PFSK-1 (cell line): ENCODE measurements around the gene CCDC188.

ENCODE experiments used
- FOXP2 ChIP-seq: optimal IDR thresholded peaks from 2 replicates; pipeline ENCODE3; 2011; ENCODE audit warnings: borderline replicate concordance, control low read depth, inconsistent platforms; ENCODE audit not compliant: insufficient read depth; ENCODE audit errors: extremely low read length, extremely low read depth
- POLR2AphosphoS5 ChIP-seq: IDR thresholded peaks from 2 replicates; pipeline ENCODE4 v1.6.1; 2012; ENCODE audit warnings: low read depth, mild to moderate bottlenecking, control low read depth, low read length, moderate library complexity
- REST ChIP-seq, 2 experiments: IDR thresholded peaks; 2 replicates each; pipeline versions ENCODE4 v1.6.1 to v1.8.0; 2011 to 2012; ENCODE audit warnings: low read depth in 2 of 2, low read length in 2 of 2, control low read depth in 1 of 2, inconsistent platforms in 1 of 2, mild to moderate bottlenecking in 1 of 2, moderate library complexity in 1 of 2; ENCODE audit not compliant: insufficient read depth in 1 of 2
- SIN3A ChIP-seq: IDR thresholded peaks from 2 replicates; pipeline ENCODE4 v1.6.1; 2012; ENCODE audit warnings: mild to moderate bottlenecking, low read length, moderate library complexity, borderline replicate concordance; ENCODE audit not compliant: insufficient read depth
- TAF1 ChIP-seq: IDR thresholded peaks from 2 replicates; pipeline ENCODE4 v1.6.1; 2012; ENCODE audit warnings: low read length, control low read depth, borderline replicate concordance; ENCODE audit not compliant: insufficient read depth

CCDC188 gene

GRCh38 chr22:20140521-20140964, 10.3 kb downstream of the CCDC188 start:
- TF ChIP-seq TAF1 (no peak), REST (IDR thresholded peaks at IDR 0.05; ENCODE audit: insufficient read depth in 1 of 2, low read depth in 2 of 2, low read length in 2 of 2) (no peak), SIN3A (no peak), POLR2AphosphoS5 (no peak), FOXP2 (no peak)

GRCh38 chr22:20140107-20140445, 10.8 kb downstream of the CCDC188 start:
- TF ChIP-seq POLR2AphosphoS5 (no peak), REST (IDR thresholded peaks at IDR 0.05; ENCODE audit: insufficient read depth in 1 of 2, low read depth in 2 of 2, low read length in 2 of 2) (no peak), TAF1 (no peak), SIN3A (no peak), FOXP2 (no peak)

GRCh38 chr22:20139391-20140106, 11.3 kb downstream of the CCDC188 start:
- TF ChIP-seq POLR2AphosphoS5: no peak
- no peak for TF ChIP-seq REST (IDR thresholded peaks at IDR 0.05; ENCODE audit: insufficient read depth in 1 of 2, low read depth in 2 of 2, low read length in 2 of 2)

DNA sequence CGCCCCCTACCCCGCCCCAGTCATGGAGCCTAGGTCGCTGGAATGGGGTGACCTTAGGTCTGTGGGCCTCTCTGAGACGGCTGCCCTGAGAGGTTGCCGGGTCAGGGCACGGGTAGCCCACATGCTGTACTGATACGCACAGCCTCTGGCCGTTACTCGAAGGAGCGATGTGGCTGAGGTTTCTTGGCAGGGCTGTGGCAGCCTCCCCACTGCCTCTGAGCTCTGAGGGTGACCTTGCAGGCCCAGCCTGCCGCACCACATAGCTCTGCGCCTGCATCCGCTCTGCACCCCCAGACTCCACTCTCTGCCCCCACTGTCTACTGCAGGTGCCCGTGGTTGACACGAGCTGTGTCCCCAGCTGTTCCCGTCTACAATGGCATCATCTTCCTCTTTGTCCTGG, 12.0 kb downstream of the CCDC188 start:
- TF ChIP-seq TAF1: no peak
- TF ChIP-seq POLR2AphosphoS5: no peak
- TF ChIP-seq FOXP2: no peak
- TF ChIP-seq REST (IDR thresholded peaks at IDR 0.05; ENCODE audit: insufficient read depth in 1 of 2, low read depth in 2 of 2, low read length in 2 of 2): no peak
- TF ChIP-seq SIN3A: no peak

DNA sequence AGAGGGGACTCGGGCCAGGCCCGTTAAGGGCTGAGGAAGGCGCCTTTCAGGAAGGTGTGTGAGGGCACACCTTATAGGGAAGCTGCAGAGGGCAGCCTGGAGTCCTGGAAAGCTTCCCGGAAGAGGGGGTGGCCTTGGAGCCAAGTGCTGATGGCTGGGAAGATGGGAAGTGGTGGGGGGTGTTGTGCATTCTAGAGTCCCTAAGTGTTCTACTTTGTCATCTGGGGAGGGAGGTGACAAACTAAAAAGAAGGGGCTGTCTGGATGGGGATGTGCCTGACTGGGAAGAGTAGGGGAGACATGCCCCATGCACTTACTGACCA, 12.5 kb downstream of the CCDC188 start:
- TF ChIP-seq REST (IDR thresholded peaks at IDR 0.05; ENCODE audit: insufficient read depth in 1 of 2, low read depth in 2 of 2, low read length in 2 of 2) (no peak), POLR2AphosphoS5 (no peak), TAF1 (no peak), FOXP2 (no peak), SIN3A (no peak)
